ENCODE measurements around the gene CRTAC1.

- no peak for TF ChIP-seq CTCF (IDR thresholded peaks at IDR 0.05)
- TF ChIP-seq POLR2A (IDR thresholded peaks at IDR 0.05; ENCODE audit: low read depth), result no peak
Observed at GRCh38 chr10:97907830-97908229, 122.6 kb downstream of the CRTAC1 start.
